Frontal cortex (tissue), 4 donors: ENCODE measurements around the gene TGIF1. TPM values are rescaled to one million over a fixed set of nuclear protein-coding genes. Genes with fewer than 3 reads are reported as not detected.
"Not testable (repeated sequence)": the region's sequence is repeated elsewhere in the genome, so short reads cannot be mapped to it uniquely, and the experiment has no call there.

Experiments used
- DNase-seq, 2 donors: peaks; one replicate each; pipeline ENCODE4 v3.0.0; 2012; ENCODE audit warnings: low spot score in 2 of 2
- FAIRE-seq: peaks from 2 replicates; lab custom pipeline; 2012; peaks lifted over from hg19 to GRCh38; lab: Jason Lieb, UNC
- total RNA-seq: library from RNA; depleted of rRNA; stranded (reverse); fragments of >200 nt; gene quantifications from one replicate; pipeline ENCODE4 v1.2.3, GENCODE V29; 2014
- donor health status: control.
- donor health status: control.
- donor health status: control.

Gene TGIF1
- 15.5 TPM for total RNA-seq

- peak; percentile 29 to 54 for DNase-seq
- no peak for FAIRE-seq
Observed at GRCh38 chr18:3450012-3450798, at the start of gene TGIF1. Gene TGIF1 (plus strand): TSS chr18:3450172. CDS start chr18:3450490, 318 bp downstream.

- DNase-seq (no peak), FAIRE-seq (no peak)
Observed at GRCh38 chr18:3400567-3401296, 49.2 kb upstream of the TGIF1 start.

GRCh38 chr18:3401669-3402620, 48.0 kb upstream of the TGIF1 start:
- FAIRE-seq (no peak), DNase-seq (no peak)

- DNase-seq (no peak), FAIRE-seq (no peak)
Observed at GRCh38 chr18:3402982-3403451, 47.0 kb upstream of the TGIF1 start.

GRCh38 chr18:3405713-3406112, 44.3 kb upstream of the TGIF1 start:
- FAIRE-seq (no peak), DNase-seq (no peak)

GRCh38 chr18:3408107-3408506, 41.9 kb upstream of the TGIF1 start:
- no peak for FAIRE-seq

GRCh38 chr18:3409811-3410210, 40.2 kb upstream of the TGIF1 start:
- DNase-seq, result no peak
- FAIRE-seq, result no peak

More at GRCh38 chr18:3408107-3408506, 41.9 kb upstream of the TGIF1 start:
- DNase-seq, result no peak

- FAIRE-seq (no peak), DNase-seq (no peak)
Observed at GRCh38 chr18:3410273-3410672, 39.7 kb upstream of the TGIF1 start.

GRCh38 chr18:3410876-3411275, 39.1 kb upstream of the TGIF1 start:
- not testable (repeated sequence) for DNase-seq, FAIRE-seq

- FAIRE-seq (no peak), DNase-seq (no peak)
Observed at GRCh38 chr18:3411327-3411726, 38.6 kb upstream of the TGIF1 start.

GRCh38 chr18:3411854-3412268, 38.1 kb upstream of the TGIF1 start:
- DNase-seq (peak in 1 of 2 donors; percentile 14), FAIRE-seq (no peak)

- FAIRE-seq, DNase-seq: not testable (repeated sequence)
Observed at GRCh38 chr18:3412528-3412927, 37.4 kb upstream of the TGIF1 start.

- FAIRE-seq (no peak), DNase-seq (no peak)
Observed at GRCh38 chr18:3415110-3415509, 34.9 kb upstream of the TGIF1 start.

- DNase-seq (no peak), FAIRE-seq (no peak)
Observed at GRCh38 chr18:3418083-3418482, 31.9 kb upstream of the TGIF1 start.

- FAIRE-seq (no peak), DNase-seq (no peak)
Observed at GRCh38 chr18:3420919-3421279, 29.1 kb upstream of the TGIF1 start.

GRCh38 chr18:3422905-3423304, 27.1 kb upstream of the TGIF1 start:
- DNase-seq, result no peak
- FAIRE-seq, result no peak

GRCh38 chr18:3424280-3424890, 25.6 kb upstream of the TGIF1 start:
- no peak for FAIRE-seq

GRCh38 chr18:3425030-3425429, 24.9 kb upstream of the TGIF1 start:
- FAIRE-seq (no peak), DNase-seq (no peak)

More at GRCh38 chr18:3424280-3424890, 25.6 kb upstream of the TGIF1 start:
- no peak for DNase-seq

- FAIRE-seq (no peak), DNase-seq (no peak)
Observed at GRCh38 chr18:3425446-3425845, 24.5 kb upstream of the TGIF1 start.

- DNase-seq (no peak), FAIRE-seq (no peak)
Observed at GRCh38 chr18:3426074-3426473, 23.9 kb upstream of the TGIF1 start.
